Activated naive CD4-positive, alpha-beta T cell treated with anti-CD3 and anti-CD28 coated beads, Interleukin-2, amount 50 U/mL, for 16 hours (primary cell): Measurements from ENCODE around the gene CRYBA4.

Source experiments
- DNase-seq: peaks from one replicate; pipeline ENCODE4 v3.0.0-alpha.2; 2020

The CRYBA4 gene

DNA sequence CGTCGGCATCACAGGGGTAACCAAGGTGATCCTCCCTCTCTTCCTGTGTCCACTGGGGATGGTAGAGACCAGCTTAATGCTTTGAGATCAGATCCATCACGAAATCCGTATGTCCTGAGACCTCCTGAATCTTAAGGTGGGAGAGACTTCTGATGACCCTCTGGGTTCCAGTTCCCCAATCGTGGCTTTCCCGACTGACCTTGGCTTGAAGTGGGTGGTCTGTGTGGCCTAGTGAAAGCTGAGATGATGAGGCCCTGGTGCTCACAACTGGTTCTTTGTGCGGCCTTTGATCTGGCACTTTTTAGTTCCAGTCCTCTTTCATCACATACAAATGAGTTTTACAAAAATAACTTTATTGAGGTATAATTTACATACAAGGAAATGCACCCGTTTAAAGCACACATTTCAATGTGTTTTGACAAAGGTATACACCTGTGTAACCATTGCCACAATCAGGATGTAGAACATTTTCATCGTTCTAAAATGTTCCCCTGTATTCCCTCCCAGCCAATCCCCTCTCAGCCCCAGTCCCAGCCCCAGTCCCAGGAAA lies 41.7 kb downstream of the CRYBA4 start:
- no peak for DNase-seq

DNA sequence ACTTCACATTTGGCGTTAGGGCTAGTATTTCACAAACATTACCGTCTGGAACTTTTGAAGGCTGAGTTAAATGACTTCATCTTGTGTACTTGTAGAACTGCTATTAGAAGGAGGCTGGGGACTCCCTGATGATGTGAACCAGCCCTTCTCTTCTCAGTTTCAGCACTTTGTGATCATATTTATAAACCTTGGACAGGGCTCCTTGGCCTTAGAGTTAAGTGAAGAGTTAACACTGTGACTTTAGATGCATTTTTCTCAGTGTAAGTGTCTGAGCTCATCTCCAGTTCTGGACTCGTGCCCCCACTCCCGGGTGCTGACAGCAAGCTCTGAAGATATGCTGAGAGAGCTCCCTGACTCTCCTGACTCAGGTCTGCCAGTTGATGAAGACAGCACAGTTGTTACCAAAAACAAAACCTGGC lies 44.1 kb downstream of the CRYBA4 start:
- no peak for DNase-seq

GRCh38 chr22:26667140-26667539 lies 45.4 kb downstream of the CRYBA4 start:
- DNase-seq = no peak

- no peak for DNase-seq
Observed at GRCh38 chr22:26669060-26669481, 47.3 kb downstream of the CRYBA4 start.

- DNase-seq = no peak
Observed at GRCh38 chr22:26670459-26670858, 48.7 kb downstream of the CRYBA4 start.

GRCh38 chr22:26671317-26672059 lies 49.7 kb downstream of the CRYBA4 start:
- peak; percentile 55 for DNase-seq

DNA sequence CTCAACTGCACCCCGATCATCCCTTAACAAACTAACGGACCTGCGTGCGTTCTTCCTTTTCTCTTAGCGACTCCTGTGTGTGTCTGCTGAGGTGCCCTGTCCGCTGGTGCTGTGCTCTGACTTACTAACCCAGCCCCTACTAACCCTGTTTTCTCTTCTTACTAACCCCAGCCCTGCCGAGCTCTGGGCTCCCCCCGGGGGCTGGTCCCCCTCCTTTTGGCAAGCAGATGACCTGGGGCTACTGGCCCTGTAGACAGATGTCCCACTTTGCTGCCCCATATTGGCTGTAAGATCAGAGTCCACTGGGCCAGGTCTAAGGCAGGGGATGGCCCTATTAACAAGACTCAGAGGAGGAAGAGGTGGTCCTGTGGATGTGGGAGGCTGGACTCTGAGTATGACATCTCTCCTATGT lies 50.3 kb downstream of the CRYBA4 start:
- DNase-seq = no peak

GRCh38 chr22:26672590-26673468 lies 51.1 kb downstream of the CRYBA4 start:
- peak; percentile 87 for DNase-seq

GRCh38 chr22:26673486-26673885 lies 51.7 kb downstream of the CRYBA4 start:
- peak; percentile 32 for DNase-seq

DNA sequence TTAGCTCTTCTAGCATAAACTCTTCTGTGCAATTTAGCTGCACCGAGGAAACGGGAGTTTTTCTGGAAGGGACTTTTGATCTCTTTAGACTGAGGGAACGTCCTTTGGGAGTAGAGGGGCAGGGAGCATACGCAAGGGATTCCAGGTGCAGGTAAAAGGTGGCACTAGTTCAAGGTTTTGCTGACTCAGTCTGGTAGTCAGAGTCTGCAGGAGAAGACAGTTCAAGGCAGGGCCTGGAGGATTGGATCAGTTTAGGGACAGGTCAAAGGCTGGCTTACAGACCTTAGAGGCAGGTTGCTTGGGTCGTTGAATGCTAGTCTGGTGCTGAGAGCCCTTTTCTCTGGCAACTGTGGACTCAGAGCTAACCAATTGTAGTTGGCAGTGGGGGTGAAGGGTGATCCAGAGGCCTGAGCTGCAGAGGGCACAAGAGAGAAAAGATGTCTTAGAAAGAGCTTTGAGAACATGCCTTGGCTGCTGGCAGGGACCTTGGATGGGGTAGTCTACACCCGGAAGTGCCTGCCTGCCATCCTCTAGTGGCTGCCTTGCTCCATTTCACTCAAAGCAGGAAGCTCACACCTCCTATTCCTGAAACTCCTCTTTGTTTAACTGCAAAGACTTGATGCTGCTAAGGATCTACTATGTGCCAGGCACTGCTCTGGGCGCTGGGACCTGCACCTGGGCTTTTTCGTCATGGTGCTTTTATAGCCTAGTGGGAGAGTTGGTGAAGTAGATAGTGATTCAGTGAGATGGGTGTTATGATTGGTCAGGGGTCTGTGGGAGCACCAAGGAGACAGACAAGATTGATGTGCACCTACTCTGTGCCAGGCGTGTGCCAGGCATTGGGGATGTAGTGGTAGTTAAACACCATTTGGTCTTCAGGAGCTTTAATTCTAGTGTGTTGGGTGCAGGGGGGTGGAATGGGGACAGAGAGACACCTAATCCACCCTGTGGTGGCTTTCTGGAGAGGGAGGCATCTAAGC lies 52.7 kb downstream of the CRYBA4 start:
- no peak for DNase-seq

GRCh38 chr22:26675687-26676268 lies 54.0 kb downstream of the CRYBA4 start:
- DNase-seq = no peak

- no peak for DNase-seq
Observed at GRCh38 chr22:26677217-26677616, 55.5 kb downstream of the CRYBA4 start.

DNA sequence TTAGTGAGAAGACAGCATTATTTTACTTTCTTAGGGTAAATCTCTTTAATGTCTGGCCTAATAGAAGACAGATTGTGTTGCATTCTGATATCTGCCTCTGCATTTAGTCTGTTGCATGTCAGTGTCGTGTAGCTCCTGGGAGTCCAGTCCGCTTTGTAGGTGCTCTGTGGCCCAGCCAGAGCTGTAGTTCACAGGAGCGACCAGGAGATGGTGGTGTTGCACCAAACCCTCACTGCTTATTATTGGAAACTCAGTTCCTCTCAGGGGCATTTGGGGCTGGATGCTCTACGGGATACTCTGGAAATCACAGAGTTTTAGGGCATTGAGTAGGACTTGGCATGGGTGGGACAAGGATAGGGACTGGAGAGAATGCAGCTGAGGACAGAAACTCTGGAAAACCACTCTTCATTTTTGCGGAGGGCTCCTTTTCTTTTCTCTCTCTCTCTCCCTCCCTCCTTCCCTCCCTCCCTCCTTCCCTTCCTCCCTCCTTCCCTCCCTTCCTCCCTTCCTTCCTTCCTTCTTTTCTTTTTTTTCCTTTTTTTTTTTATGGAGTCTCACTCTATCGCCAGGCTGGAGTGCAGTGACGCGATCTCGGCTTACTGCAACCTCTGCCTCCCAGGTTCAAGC lies 57.4 kb downstream of the CRYBA4 start:
- DNase-seq = peak; percentile 67
